GM12878 (cell line): ENCODE measurements around the gene ACSL3. TPM values are rescaled to one million over a fixed set of nuclear protein-coding genes. Genes with fewer than 3 reads are reported as not detected.

Source experiments
- ATAC-seq: fragments of 200-7000 bp; cut with Tn5 transposase; 3 replicates; pipeline ENCODE4 v1.9.1; 2020; ENCODE audit warnings: mild to moderate bottlenecking, moderate library complexity
- BruUV-seq: library from RNA; stranded (reverse); fragments of 400-500 nt; replicated peaks from 2 replicates; lab custom pipeline; 2021; lab: Mats Ljungman, UMichigan
- CTCF ChIA-PET: fragments of 300-600 bp; sonication (Branson Sonifier 250); formaldehyde crosslinking; extraction: SDS; loops from one replicate; lab custom pipeline; 2021; ENCODE audit warnings: inconsistent platforms; lab: Yijun Ruan, JAX
- POLR2A ChIA-PET: fragments of 350-600 bp; formaldehyde crosslinking; extraction: SDS; loops from one replicate; lab custom pipeline; 2021; ENCODE audit warnings: inconsistent platforms; lab: Charles Lee
- RAD21 ChIA-PET: fragments of 300-600 bp; sonication (Branson Sonifier 250); formaldehyde crosslinking; loops from one replicate; lab custom pipeline; 2023; ENCODE audit warnings: antibody characterized with exemption; ENCODE audit not compliant: unreplicated experiment; lab: Charles Lee
- SMC1A ChIA-PET: fragments of 300-600 bp; sonication (Branson Sonifier 250); formaldehyde crosslinking; loops from one replicate; lab custom pipeline; 2023; ENCODE audit not compliant: unreplicated experiment, uncharacterized antibody; lab: Charles Lee
- DNase-seq: peaks from one replicate; pipeline ENCODE4 v3.0.0-alpha.2; 2011; ENCODE audit warnings: low read depth, low spot score
- FAIRE-seq: peaks from 3 replicates; lab custom pipeline; 2011; peaks lifted over from hg19 to GRCh38; lab: Jason Lieb, UNC
- H2AFZ ChIP-seq: 2 replicates; pipeline ENCODE4 v1.6.0; 2011; ENCODE audit warnings: low read depth, low read length, control low read depth; ENCODE audit not compliant: control insufficient read depth
- H3K27ac ChIP-seq: 2 replicates; pipeline ENCODE4 v1.5.1; 2011; ENCODE audit warnings: control low read depth; ENCODE audit not compliant: control insufficient read depth, insufficient read depth
- H3K27me3 ChIP-seq, 2 experiments: replicated peaks in 1 of 2; 2 replicates each; pipeline versions ENCODE4 v1.6.0 to v1.6.1; 2011; ENCODE audit warnings: low read length in 1 of 2; ENCODE audit not compliant: control insufficient read depth in 2 of 2, insufficient read depth in 2 of 2
- H3K36me3 ChIP-seq, 2 experiments: 2 replicates each; pipeline ENCODE4 v1.5.1; 2011; ENCODE audit warnings: low read length in 1 of 2; ENCODE audit not compliant: control insufficient read depth in 2 of 2, insufficient read depth in 2 of 2
- H3K4me1 ChIP-seq: 2 replicates; pipeline ENCODE4 v1.6.1; 2011; ENCODE audit warnings: mild to moderate bottlenecking, low read length, moderate library complexity, mixed read lengths; ENCODE audit not compliant: control insufficient read depth, insufficient read depth
- H3K4me2 ChIP-seq: 2 replicates; pipeline ENCODE4 v1.6.0; 2011; ENCODE audit warnings: control low read depth; ENCODE audit not compliant: control insufficient read depth, insufficient read depth
- H3K4me3 ChIP-seq: fragments of 200-600 bp; sonication (generic); 2 replicates; pipeline ENCODE4 v1.5.1; 2016
- H3K79me2 ChIP-seq: 2 replicates; pipeline ENCODE4 v1.6.0; 2011; ENCODE audit warnings: low read length; ENCODE audit not compliant: control insufficient read depth, insufficient read depth
- H3K9ac ChIP-seq: 2 replicates; pipeline ENCODE4 v1.8.0; 2011; ENCODE audit warnings: low read length, control low read depth, mixed read lengths; ENCODE audit not compliant: control insufficient read depth, insufficient read depth
- H3K9me3 ChIP-seq: replicated peaks from 3 replicates; pipeline ENCODE4 v1.5.1; 2011; ENCODE audit warnings: mild to moderate bottlenecking, low read length; ENCODE audit not compliant: control insufficient read depth, insufficient read depth
- H4K20me1 ChIP-seq: 2 replicates; pipeline ENCODE4 v1.6.0; 2011; ENCODE audit not compliant: control insufficient read depth, insufficient read depth
- BACH1 ChIP-seq: fragments of 450-650 bp; IDR thresholded peaks from 2 replicates; pipeline ENCODE4 v1.6.1; 2017; ENCODE audit warnings: mild to moderate bottlenecking, borderline replicate concordance
- CHD2 ChIP-seq: IDR thresholded peaks from 2 replicates; pipeline ENCODE4 v1.6.1; 2011; ENCODE audit warnings: low read depth, low read length, improper control_type of control experiment, borderline replicate concordance
- E4F1 ChIP-seq: fragments of 450-650 bp; IDR thresholded peaks from 2 replicates; pipeline ENCODE4 v1.6.1; 2018; ENCODE audit warnings: borderline replicate concordance, mild to moderate bottlenecking; ENCODE audit not compliant: partially characterized antibody
- EGR1 ChIP-seq, 2 experiments: IDR thresholded peaks; 1 replicate in 1 of 2; 2 replicates in 1 of 2; pipeline ENCODE4 v1.6.1; 2011 to 2012; ENCODE audit warnings: low read depth in 2 of 2, low read length in 2 of 2, borderline replicate concordance in 1 of 2, mild to moderate bottlenecking in 1 of 2, moderate library complexity in 1 of 2
- ESRRA ChIP-seq: IDR thresholded peaks from 2 replicates; pipeline ENCODE4 v1.6.1; 2012; ENCODE audit warnings: mild to moderate bottlenecking, low read length, improper control_type of control experiment
- MEF2B ChIP-seq: fragments of 450-650 bp; IDR thresholded peaks from 2 replicates; pipeline ENCODE4 v1.6.1; 2018; ENCODE audit warnings: mild to moderate bottlenecking, moderate library complexity; ENCODE audit not compliant: partially characterized antibody, poor library complexity, severe bottlenecking
- MYB ChIP-seq: fragments of 150-350 bp; IDR thresholded peaks from 2 replicates; pipeline ENCODE4 v1.6.1; 2014; ENCODE audit warnings: mild to moderate bottlenecking, low read depth, low read length, borderline replicate concordance
- POLR2AphosphoS5 ChIP-seq: IDR thresholded peaks from 2 replicates; pipeline ENCODE4 v1.6.1; 2011; ENCODE audit warnings: mild to moderate bottlenecking, low read length, inconsistent platforms
- SMAD1 ChIP-seq: fragments of 450-650 bp; IDR thresholded peaks from 2 replicates; pipeline ENCODE4 v1.6.1; 2018; ENCODE audit warnings: mild to moderate bottlenecking, low read depth; ENCODE audit not compliant: partially characterized antibody
- SMARCA5 ChIP-seq: fragments of 450-650 bp; IDR thresholded peaks from 2 replicates; pipeline ENCODE4 v1.6.1; 2017; ENCODE audit warnings: mild to moderate bottlenecking
- USF2 ChIP-seq: IDR thresholded peaks from 2 replicates; pipeline ENCODE4 v1.6.1; 2011; ENCODE audit warnings: low read depth, low read length, improper control_type of control experiment, borderline replicate concordance
- YY1 ChIP-seq: IDR thresholded peaks from 2 replicates; pipeline ENCODE4 v1.6.1; 2011; ENCODE audit warnings: low read depth, mild to moderate bottlenecking, low read length
- ZNF24 ChIP-seq: fragments of 450-650 bp; IDR thresholded peaks from 2 replicates; pipeline ENCODE4 v1.6.1; 2017; ENCODE audit warnings: antibody characterized with exemption, mild to moderate bottlenecking
- ZNF384 ChIP-seq: IDR thresholded peaks from 2 replicates; pipeline ENCODE4 v1.6.1; 2012; ENCODE audit warnings: low read depth, mild to moderate bottlenecking, low read length, improper control_type of control experiment, borderline replicate concordance
- ZNF687 ChIP-seq: fragments of 450-650 bp; IDR thresholded peaks from 2 replicates; pipeline ENCODE4 v1.6.1; 2017; ENCODE audit warnings: mild to moderate bottlenecking, moderate library complexity
- WGBS: methylation state at CpG from one replicate; pipeline ENCODE4 v1.1.6; 2016; ENCODE audit warnings: low lambda C conversion rate; ENCODE audit not compliant: insufficient replicate concordance, insufficient coverage; ENCODE audit errors: missing lambda C conversion rate; 5-methylcytosine and 5-hydroxymethylcytosine counted together
- in situ Hi-C: fragments of 300-500 bp; cut with MboI; formaldehyde crosslinking; loops from 9 replicates; pipeline ENCODE4 v1.14.3; 2018; ENCODE audit warnings: mixed read lengths
- intact Hi-C: fragments of 100-400 bp; cut with micrococcal nuclease; formaldehyde crosslinking; loops from one replicate; pipeline ENCODE4 v1.14.2; 2022; ENCODE audit not compliant: unreplicated experiment
- polyA plus RNA-seq, 11 experiments: library from polyadenylated mRNA; depleted of rRNA in 4 of 11; unstranded in 6 of 11; stranded (reverse) in 5 of 11; fragments of >200 nt; fragmentation: Nextera tagmentation in 4 of 11; fragmentation: Illumina TruSeq in 1 of 11; extraction: Ambion mirVana in 4 of 11; extraction: Trizol in 1 of 11; gene quantifications; 1 replicate in 1 of 11; 2 replicates in 10 of 11; pipeline versions ENCODE4 v1.2.1 to v1.2.3, GENCODE V29; 2011 to 2016; ENCODE audit warnings: inconsistent platforms in 2 of 11, missing spikeins in 2 of 11, low read depth in 1 of 11
- total RNA-seq, 4 experiments: library from RNA; depleted of rRNA in 3 of 4; stranded (reverse); fragments of >200 nt in 3 of 4; fragmentation: Illumina TruSeq in 1 of 4; extraction: Trizol in 1 of 4; gene quantifications; 2 replicates each; pipeline versions ENCODE4 v1.2.1 to v1.2.3, GENCODE V29; 2013 to 2021

ACSL3 gene
- total and polyA plus RNA-seq, 10 of the 15 experiments (the other 5 are each of a cell fraction or from before 2014, with no cell fraction given): 15.6 to 83.9 (median 56.7) TPM

GRCh38 chr2:222933458-222933857 lies 72.6 kb downstream of the ACSL3 start (continued):
- TF ChIP-seq BACH1: no peak
- no peak for TF ChIP-seq MYB
- no peak for TF ChIP-seq MEF2B
- TF ChIP-seq CHD2: no peak
- no peak for TF ChIP-seq EGR1 (IDR thresholded peaks at IDR 0.05; ENCODE audit: borderline replicate concordance in 1 of 2, low read depth in 2 of 2, low read length in 2 of 2)

- Histone ChIP-seq H3K4me1 (no peaks in the 10 kb centered on the region), H3K9ac (no peak overlapping the region), H3K27ac (no peak overlapping the region), H3K79me2 (no peaks in the 10 kb centered on the region), H2AFZ (no peak overlapping the region), H3K27me3 (no peaks in the 10 kb centered on the region), H3K36me3 (peaks cover 0 to 26% of the 10 kb centered on the region in 2 experiments), H3K4me3 (no peak overlapping the region), H3K4me2 (no peak overlapping the region), H3K9me3 (peaks cover 6% of the 10 kb centered on the region), H4K20me1 (no peaks in the 10 kb centered on the region)
- intact Hi-C loops: no loop called here
- FAIRE-seq: no peak
- CTCF ChIA-PET: interaction anchor here (0.8 kb wide), 1 partner anchor 23 kb away, joined by 3 read pairs; no protein-coding TSS in a partner anchor
- WGBS: 98% methylated on average over 4 of the region's 4 CpGs
- RAD21 ChIA-PET: no interaction called here
- no TSS peak for BruUV-seq
- in situ Hi-C loops: no loop called here
- SMC1A ChIA-PET: interaction anchor here (1.3 kb wide), 1 partner anchor 10 kb away, joined by 4 read pairs; no protein-coding TSS in a partner anchor
- POLR2A ChIA-PET: no interaction called here
- no peak for DNase-seq
- no peak for ATAC-seq
- TF ChIP-seq SMARCA5 (no peak), ZNF24 (no peak), E4F1 (no peak), ZNF687 (no peak), SMAD1 (no peak), ESRRA (no peak), YY1 (no peak), POLR2AphosphoS5 (no peak), ZNF384 (no peak), USF2 (no peak)
These were observed 75.0 kb downstream of the ACSL3 start for GRCh38 chr2:222935688-222936298.
